BLaER1 (cell line): ENCODE data around the gene VCAM1.
"Not testable (repeated sequence)": the region's sequence is repeated elsewhere in the genome, so short reads cannot be mapped to it uniquely, and the experiment has no call there.

ENCODE experiments used
- H3K27ac ChIP-seq: shearing (Covaris generic); formaldehyde crosslinking; 2 replicates; pipeline ENCODE4 v1.8.1; 2022
- H3K27me3 ChIP-seq: shearing (Covaris generic); formaldehyde crosslinking; 2 replicates; pipeline ENCODE4 v1.8.1; 2022
- H3K36me3 ChIP-seq: shearing (Covaris generic); formaldehyde crosslinking; 2 replicates; pipeline ENCODE4 v1.8.1; 2022
- H3K4me1 ChIP-seq: shearing (Covaris generic); formaldehyde crosslinking; 2 replicates; pipeline ENCODE4 v1.8.1; 2022
- H3K4me2 ChIP-seq: shearing (Covaris generic); formaldehyde crosslinking; 2 replicates; pipeline ENCODE4 v1.8.1; 2022
- H3K4me3 ChIP-seq: shearing (Covaris generic); formaldehyde crosslinking; 2 replicates; pipeline ENCODE4 v1.8.1; 2022
- H3K9ac ChIP-seq: shearing (Covaris generic); formaldehyde crosslinking; 2 replicates; pipeline ENCODE4 v1.8.1; 2022
- H3K9me3 ChIP-seq: shearing (Covaris generic); formaldehyde crosslinking; 2 replicates; pipeline ENCODE4 v1.8.1; 2022
- H4K20me1 ChIP-seq: shearing (Covaris generic); formaldehyde crosslinking; 2 replicates; pipeline ENCODE4 v1.8.1; 2022
- Cebpa-rat ChIP-seq: shearing (Covaris generic); IDR thresholded peaks from 2 replicates; pipeline ENCODE4 v1.8.1; 2022

Gene VCAM1

GRCh38 chr1:100706296-100706695 is 13.2 kb upstream of the VCAM1 start:
- no peaks in the 10 kb centered on the region for H4K20me1 ChIP-seq
- no peaks in the 10 kb centered on the region for H3K4me1 ChIP-seq
- H3K9me3 ChIP-seq = no peaks in the 10 kb centered on the region
- H3K36me3 ChIP-seq = no peaks in the 10 kb centered on the region
- no peak overlapping the region for H3K4me2 ChIP-seq
- H3K27ac ChIP-seq = no peak overlapping the region
- no peak overlapping the region for H3K9ac ChIP-seq
- H3K4me3 ChIP-seq = no peak overlapping the region
- H3K27me3 ChIP-seq = no peaks in the 10 kb centered on the region
- TF ChIP-seq Cebpa-rat = no peak

- TF ChIP-seq Cebpa-rat = no peak
- Histone ChIP-seq H3K4me2 (no peak overlapping the region), H3K9ac (no peak overlapping the region)
Observed at GRCh38 chr1:100706856-100707255, 12.7 kb upstream of the VCAM1 start.

GRCh38 chr1:100708476-100709062 is 11.0 kb upstream of the VCAM1 start:
- no peak overlapping the region for H3K4me2 ChIP-seq
- H3K27me3 ChIP-seq = no peaks in the 10 kb centered on the region
- no peak overlapping the region for H3K9ac ChIP-seq
- no peaks in the 10 kb centered on the region for H3K4me1 ChIP-seq
- TF ChIP-seq Cebpa-rat = no peak
- no peak overlapping the region for H3K4me3 ChIP-seq
- H3K27ac ChIP-seq = no peak overlapping the region
- H3K9me3 ChIP-seq = 0 out of 2 replicates have a peak, but pooled peaks cover 3% of the 10 kb centered on the region
- H3K36me3 ChIP-seq = no peaks in the 10 kb centered on the region
- no peaks in the 10 kb centered on the region for H4K20me1 ChIP-seq

More at GRCh38 chr1:100706856-100707255, 12.7 kb upstream of the VCAM1 start:
- no peaks in the 10 kb centered on the region for H3K27me3 ChIP-seq
- no peaks in the 10 kb centered on the region for H3K9me3 ChIP-seq
- H4K20me1 ChIP-seq = no peaks in the 10 kb centered on the region
- H3K4me1 ChIP-seq = no peaks in the 10 kb centered on the region
- no peaks in the 10 kb centered on the region for H3K36me3 ChIP-seq
- H3K27ac ChIP-seq = no peak overlapping the region
- no peak overlapping the region for H3K4me3 ChIP-seq

GRCh38 chr1:100710906-100711682 is 8.4 kb upstream of the VCAM1 start:
- H3K9me3 ChIP-seq = 0 out of 2 replicates have a peak, but pooled peaks cover 3% of the 10 kb centered on the region
- H3K4me1 ChIP-seq = no peaks in the 10 kb centered on the region
- TF ChIP-seq Cebpa-rat = no peak
- no peaks in the 10 kb centered on the region for H3K36me3 ChIP-seq
- H3K27ac ChIP-seq = no peak overlapping the region
- no peak overlapping the region for H3K4me3 ChIP-seq
- no peaks in the 10 kb centered on the region for H3K27me3 ChIP-seq
- H4K20me1 ChIP-seq = no peaks in the 10 kb centered on the region
- H3K9ac ChIP-seq = no peak overlapping the region
- H3K4me2 ChIP-seq = no peak overlapping the region

GRCh38 chr1:100713027-100713426 is 6.5 kb upstream of the VCAM1 start:
- not testable (repeated sequence) for H3K4me2 ChIP-seq, H3K4me3 ChIP-seq, H3K27me3 ChIP-seq, H3K9ac ChIP-seq, H3K9me3 ChIP-seq, H3K36me3 ChIP-seq, H4K20me1 ChIP-seq, H3K27ac ChIP-seq, H3K4me1 ChIP-seq

- Histone ChIP-seq H3K9ac (no peak overlapping the region), H3K9me3 (0 out of 2 replicates have a peak, but pooled peaks cover 3% of the 10 kb centered on the region), H3K36me3 (no peaks in the 10 kb centered on the region), H4K20me1 (no peaks in the 10 kb centered on the region), H3K4me1 (no peaks in the 10 kb centered on the region), H3K27ac (no peak overlapping the region), H3K4me3 (no peak overlapping the region), H3K4me2 (no peak overlapping the region), H3K27me3 (no peaks in the 10 kb centered on the region)
- no peak for TF ChIP-seq Cebpa-rat
Observed at GRCh38 chr1:100713626-100714025, 5.9 kb upstream of the VCAM1 start.

GRCh38 chr1:100714599-100714998 is 4.9 kb upstream of the VCAM1 start:
- Histone ChIP-seq H3K27ac (no peak overlapping the region), H3K4me3 (no peak overlapping the region), H3K9me3 (0 out of 2 replicates have a peak, but pooled peaks cover 3% of the 10 kb centered on the region), H3K36me3 (no peaks in the 10 kb centered on the region), H3K4me2 (no peak overlapping the region), H3K9ac (no peak overlapping the region), H3K4me1 (no peaks in the 10 kb centered on the region), H3K27me3 (no peaks in the 10 kb centered on the region), H4K20me1 (no peaks in the 10 kb centered on the region)
- no peak for TF ChIP-seq Cebpa-rat

GRCh38 chr1:100717218-100717617 is 2.3 kb upstream of the VCAM1 start:
- no peak overlapping the region for H3K9ac ChIP-seq
- TF ChIP-seq Cebpa-rat = no peak
- H3K4me1 ChIP-seq = no peaks in the 10 kb centered on the region
- H3K4me3 ChIP-seq = no peak overlapping the region
- no peaks in the 10 kb centered on the region for H3K27me3 ChIP-seq
- no peaks in the 10 kb centered on the region for H3K36me3 ChIP-seq
- H3K9me3 ChIP-seq = 0 out of 2 replicates have a peak, but pooled peaks cover 3% of the 10 kb centered on the region
- H3K27ac ChIP-seq = no peak overlapping the region
- no peak overlapping the region for H3K4me2 ChIP-seq
- H4K20me1 ChIP-seq = no peaks in the 10 kb centered on the region

GRCh38 chr1:100718581-100718980 is 961 bp upstream of the VCAM1 start:
- no peak overlapping the region for H3K4me2 ChIP-seq
- no peaks in the 10 kb centered on the region for H3K36me3 ChIP-seq
- TF ChIP-seq Cebpa-rat = no peak
- no peaks in the 10 kb centered on the region for H3K4me1 ChIP-seq
- no peak overlapping the region for H3K9ac ChIP-seq
- no peaks in the 10 kb centered on the region for H3K27me3 ChIP-seq
- no peaks in the 10 kb centered on the region for H4K20me1 ChIP-seq
- H3K4me3 ChIP-seq = no peak overlapping the region
- no peak overlapping the region for H3K27ac ChIP-seq
- no peaks in the 10 kb centered on the region for H3K9me3 ChIP-seq

GRCh38 chr1:100720101-100720500 is 559 bp downstream of the VCAM1 start:
- no peaks in the 10 kb centered on the region for H3K4me1 ChIP-seq
- no peak overlapping the region for H3K4me2 ChIP-seq
- H3K9me3 ChIP-seq = no peaks in the 10 kb centered on the region
- no peaks in the 10 kb centered on the region for H3K36me3 ChIP-seq
- H3K27me3 ChIP-seq = no peaks in the 10 kb centered on the region
- H4K20me1 ChIP-seq = no peaks in the 10 kb centered on the region
- no peak for TF ChIP-seq Cebpa-rat
- H3K4me3 ChIP-seq = no peak overlapping the region
- no peak overlapping the region for H3K27ac ChIP-seq
- H3K9ac ChIP-seq = no peak overlapping the region
